GM21423 (cell line): ENCODE measurements around the gene SLC5A5.
"Not testable (repeated sequence)": the region's sequence is repeated elsewhere in the genome, so short reads cannot be mapped to it uniquely, and the experiment has no call there.

ENCODE experiments used
- ATAC-seq: cut with Tn5 transposase; IDR thresholded peaks from one replicate; pipeline ENCODE4 v1.9.1; 2021; ENCODE audit warnings: mild to moderate bottlenecking, moderate library complexity; ENCODE audit not compliant: unreplicated experiment

SLC5A5 gene

GRCh38 chr19:17915940-17916593 lies 44.3 kb downstream of the SLC5A5 start:
- ATAC-seq = no peak

GRCh38 chr19:17918151-17918550 lies 46.4 kb downstream of the SLC5A5 start:
- ATAC-seq = not testable (repeated sequence)

DNA sequence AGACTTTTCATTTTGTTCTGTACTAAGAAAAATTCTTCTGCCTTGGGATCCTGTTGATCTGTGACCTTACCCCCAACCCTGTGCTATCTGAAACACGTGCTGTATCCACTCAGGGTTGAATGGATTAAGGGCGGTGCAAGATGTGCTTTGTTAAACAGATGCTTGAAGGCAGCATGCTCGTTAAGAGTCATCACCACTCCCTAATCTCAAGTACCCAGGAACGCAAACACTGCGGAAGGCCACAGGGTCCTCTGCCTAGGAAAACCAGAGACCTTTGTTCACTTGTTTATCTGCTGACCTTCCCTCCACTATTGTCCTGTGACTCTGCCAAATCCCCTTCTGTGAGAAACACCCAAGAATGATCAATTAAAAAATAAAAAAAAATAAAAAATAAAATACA lies 47.4 kb downstream of the SLC5A5 start:
- not testable (repeated sequence) for ATAC-seq

DNA sequence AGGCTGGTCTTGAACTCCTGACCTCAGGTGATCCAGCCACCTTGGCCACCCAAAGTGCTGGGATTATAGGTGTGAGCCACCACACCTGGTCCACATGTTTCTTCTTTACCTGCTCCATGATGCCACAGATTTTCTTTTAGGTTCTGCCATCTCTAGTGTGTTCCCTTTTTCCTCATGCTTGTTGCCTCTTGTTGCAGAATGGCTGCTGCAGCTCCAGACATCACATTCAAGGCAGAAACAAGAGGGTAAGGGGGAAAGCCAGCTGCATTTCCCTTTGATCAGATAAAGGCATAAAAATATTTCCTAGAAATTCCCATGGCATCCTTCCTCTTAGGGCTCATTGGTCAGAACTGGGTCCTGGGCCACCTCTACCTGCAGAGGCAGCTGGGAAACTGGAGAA lies 48.8 kb downstream of the SLC5A5 start:
- no peak for ATAC-seq

DNA sequence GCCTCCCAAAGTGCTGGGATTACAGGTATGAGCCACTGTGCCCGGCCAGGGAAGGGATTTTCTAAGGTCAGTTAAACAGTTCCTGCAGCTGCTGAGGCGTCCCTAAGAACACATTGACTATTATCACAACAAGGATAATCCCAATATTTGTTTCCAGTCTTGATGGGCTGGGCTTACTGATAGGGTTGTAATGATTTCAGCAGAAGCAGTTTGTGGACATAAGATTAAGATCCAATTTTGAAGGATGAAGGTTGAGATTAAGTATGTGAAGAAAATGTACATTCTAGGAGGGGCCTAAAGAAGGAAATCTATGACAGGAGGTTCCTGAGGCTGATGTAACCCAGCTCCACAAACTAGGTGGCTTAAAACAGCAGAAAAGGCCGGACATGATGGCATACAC lies 50.4 kb downstream of the SLC5A5 start:
- no peak for ATAC-seq

- no peak for ATAC-seq
Measured at GRCh38 chr19:17926044-17926443, 54.3 kb downstream of the SLC5A5 start.

DNA sequence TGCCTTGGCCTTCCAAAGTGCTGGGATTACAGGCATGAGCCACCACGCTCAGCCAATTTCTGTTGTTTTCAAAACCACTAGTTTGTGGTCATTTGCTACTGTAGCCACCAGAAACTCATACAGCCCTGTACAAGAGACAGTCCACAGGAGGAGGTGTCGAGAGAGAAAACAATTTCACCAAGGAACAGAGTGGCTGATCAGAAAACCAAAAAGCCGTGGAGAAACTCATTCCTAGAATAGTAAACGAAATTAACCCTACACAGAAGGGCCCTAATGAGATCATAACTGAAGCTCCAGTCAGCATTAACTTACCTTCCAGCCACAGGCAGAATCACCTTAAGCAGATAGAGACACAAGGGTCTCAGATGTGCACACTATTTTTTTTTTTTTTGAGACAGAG lies 57.3 kb downstream of the SLC5A5 start:
- no peak for ATAC-seq

DNA sequence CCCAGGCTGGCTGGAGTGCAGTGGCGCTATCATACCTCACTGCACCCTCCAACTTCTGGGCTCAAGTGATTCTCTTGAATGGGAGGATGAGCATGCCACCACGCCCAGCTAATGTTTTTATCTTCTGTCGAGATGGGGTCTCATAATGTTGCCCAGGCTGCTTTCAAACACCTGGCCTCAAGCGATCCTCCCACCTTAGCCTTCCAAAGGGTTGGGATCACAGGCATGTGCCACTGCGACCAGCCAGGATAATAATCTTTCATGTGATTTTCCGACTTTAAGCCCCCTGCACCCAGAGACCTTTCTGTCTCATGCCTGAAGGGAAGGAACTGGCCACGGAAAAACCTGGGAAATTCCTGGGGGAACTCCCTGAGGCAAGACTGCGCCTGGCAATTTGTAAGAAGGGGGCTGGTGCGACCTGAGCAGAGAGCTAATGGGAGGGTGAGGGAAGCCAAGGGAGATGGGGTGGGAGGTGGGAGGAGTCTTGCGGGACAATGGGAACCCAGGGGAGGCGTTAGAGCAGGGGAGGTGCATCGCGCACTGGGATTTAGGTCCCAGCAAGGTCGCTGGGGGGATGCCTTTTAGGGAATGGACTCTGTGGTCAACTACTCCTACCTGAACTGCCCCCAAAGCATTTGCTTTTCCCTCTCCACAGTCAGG lies 59.9 kb downstream of the SLC5A5 start:
- ATAC-seq = no peak

- peak; percentile 78 for ATAC-seq
Measured at GRCh38 chr19:17932485-17933338, 61.0 kb downstream of the SLC5A5 start, which contains the start of gene CCDC124. Gene CCDC124, plus strand, starts transcription at chr19:17933015. Its CDS starts 3,406 bp downstream, at chr19:17936421.

DNA sequence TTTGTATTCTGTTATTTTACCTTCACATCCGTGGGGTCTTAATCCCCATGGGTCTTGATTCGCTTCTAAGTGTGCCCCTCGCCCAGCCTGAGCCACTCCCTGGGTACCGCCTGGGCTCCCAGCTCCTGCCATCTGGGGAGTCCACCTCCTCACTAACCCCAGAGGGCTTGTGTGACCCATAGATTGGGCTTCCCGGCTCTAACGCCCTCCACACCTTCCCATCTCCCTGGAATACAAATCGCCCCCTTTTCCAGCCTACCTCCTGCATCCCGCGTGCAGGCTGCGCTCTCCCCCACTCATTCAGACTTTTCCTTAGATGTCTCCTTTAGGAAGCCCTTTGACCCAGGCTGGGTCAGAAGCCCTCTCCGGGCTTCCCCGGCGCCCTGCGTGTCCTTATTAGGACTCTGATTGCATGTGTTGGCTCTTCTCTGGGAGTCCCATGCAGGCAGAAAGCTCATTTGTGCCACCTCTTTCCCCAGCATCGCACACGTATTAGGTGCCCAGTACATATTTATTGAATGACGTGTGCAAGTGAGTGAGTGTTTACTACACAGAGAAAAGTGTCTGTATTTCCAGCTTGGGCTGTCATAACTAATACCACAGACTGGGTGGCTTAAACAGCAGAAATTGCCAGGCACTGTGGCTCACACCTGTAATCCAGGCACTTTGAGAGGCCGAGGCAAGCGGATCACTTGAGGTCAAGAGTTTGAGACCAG lies 61.8 kb downstream of the SLC5A5 start:
- ATAC-seq = no peak

- no peak for ATAC-seq
Measured at GRCh38 chr19:17936379-17936778, 64.6 kb downstream of the SLC5A5 start.

DNA sequence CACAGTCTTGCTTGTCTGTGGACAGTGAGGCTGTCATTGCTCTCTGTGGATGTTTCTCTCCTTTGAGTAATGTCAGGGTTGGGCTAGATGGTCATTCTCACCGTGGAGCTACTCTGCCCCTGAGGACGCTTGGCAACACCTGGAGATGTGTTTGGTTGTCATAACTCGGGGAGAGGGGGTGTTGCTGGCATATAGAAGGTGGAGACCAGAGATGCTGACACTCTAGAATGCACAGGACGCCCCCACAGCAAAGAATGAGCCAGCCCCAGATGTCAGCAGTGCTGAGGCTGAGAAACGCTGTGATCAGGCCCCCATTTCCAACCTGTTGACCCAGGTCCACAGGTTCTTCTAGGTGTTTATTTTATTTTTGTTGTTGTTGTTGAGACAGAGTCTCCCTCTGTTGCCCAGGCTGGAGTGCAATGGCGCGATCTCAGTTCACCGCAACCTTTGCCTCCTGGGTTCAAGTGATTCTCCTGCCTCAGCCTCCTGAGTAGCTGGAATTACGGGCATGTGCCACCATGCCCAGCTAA lies 65.7 kb downstream of the SLC5A5 start:
- ATAC-seq = no peak

DNA sequence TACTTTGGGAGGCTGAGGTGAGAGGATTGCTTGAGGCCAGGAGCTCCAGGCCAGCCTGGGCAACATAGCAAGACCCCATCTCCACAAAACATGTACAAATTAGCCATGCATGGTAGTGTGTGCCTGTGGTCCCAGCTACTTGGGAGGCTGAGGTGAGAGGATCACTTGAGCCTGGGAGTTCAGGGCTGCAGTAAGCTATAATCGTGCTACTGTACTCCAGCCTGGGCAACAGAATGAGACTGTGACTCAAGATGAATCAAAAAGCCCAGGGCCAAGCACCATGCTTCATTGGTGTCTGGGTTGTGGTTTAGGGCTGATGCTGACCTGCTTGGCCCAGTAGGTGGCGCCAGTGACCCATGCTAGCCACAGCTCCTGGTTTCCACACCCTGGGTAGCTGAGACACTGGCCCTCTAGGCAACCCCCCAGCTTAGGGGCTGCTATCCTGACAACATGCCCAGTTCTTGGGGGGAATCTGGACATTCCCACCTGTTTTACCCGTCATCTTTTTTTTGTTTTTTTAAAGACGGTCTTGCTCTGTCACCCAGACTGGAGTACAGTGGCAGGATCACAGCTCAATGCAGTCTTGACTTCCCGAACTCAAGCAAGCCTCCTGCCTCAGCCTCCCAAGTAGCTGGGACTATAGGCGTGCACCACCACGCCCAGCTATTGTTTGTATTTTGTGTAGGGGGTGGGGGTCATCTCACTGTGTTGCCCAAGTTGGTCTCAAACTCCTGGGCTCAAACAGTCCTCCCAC lies 66.5 kb downstream of the SLC5A5 start:
- no peak for ATAC-seq

- no peak for ATAC-seq
Measured at GRCh38 chr19:17942181-17942580, 70.4 kb downstream of the SLC5A5 start.

GRCh38 chr19:17942582-17943273 lies 71.0 kb downstream of the SLC5A5 start:
- no peak for ATAC-seq

DNA sequence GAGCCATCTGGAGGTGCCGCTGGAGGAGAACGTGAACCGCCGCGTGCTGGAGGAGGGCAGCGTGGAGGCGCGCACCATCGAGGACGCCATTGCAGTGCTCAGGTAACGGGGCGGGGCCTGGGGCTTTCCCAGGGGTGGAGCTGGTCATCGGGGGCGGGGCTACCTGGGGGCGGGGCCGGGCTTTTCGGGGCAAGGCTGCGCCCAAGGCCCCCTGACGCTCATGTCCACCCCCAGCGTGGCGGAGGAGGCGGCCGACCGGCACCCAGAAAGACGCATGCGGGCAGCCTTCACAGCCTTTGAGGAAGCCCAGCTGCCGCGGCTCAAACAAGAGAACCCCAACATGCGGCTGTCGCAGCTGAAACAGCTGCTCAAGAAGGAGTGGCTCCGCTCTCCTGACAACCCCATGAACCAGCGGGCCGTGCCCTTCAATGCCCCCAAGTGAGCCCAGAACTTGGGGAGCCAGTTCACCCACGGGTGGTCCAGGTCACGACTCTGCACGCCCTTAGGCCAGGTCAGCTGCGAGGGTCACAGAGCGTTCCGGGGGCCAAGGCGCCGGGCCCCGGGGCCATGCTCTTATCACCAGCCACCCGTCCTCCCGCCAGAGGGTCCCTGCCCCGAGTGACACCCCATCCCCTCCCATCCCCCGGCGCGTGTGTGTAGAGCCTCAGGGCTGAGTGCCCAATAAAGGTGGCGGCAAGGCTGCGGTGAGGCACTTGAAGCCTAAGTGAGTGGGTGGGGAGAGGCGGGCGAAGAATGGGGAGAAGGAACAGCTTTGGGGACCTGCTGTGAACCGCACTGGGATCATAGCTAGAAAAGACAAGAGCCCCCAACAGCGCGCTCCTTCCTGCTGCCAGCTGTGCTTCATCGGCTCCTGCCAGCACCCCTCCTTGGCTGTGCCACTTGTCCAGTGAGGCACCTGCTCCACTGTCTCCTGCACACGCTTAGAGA lies 71.8 kb downstream of the SLC5A5 start:
- no peak for ATAC-seq

DNA sequence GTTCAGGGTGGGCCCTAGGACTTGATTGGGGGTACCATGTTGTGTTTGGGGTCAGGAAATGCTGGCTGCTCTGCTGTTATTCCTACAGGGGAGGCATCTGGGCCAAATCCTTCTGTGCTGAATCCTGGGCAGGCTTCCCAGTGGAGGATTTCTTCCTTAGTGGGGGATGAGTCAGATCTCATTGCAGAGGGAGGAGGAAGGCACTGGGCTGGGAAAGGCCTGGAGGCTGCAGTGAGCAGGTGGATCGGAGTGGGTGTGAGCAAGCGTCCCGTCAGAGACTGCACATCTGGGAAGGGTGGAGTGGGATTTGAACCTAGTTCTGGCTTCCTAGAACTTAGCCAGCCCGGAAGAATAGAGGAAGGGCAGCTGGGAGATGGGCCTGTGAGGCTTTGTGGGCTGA lies 72.6 kb downstream of the SLC5A5 start:
- no peak for ATAC-seq
